Neuron (in vitro differentiated cells): ENCODE data around the gene NOS1AP.

ENCODE experiments used
- H2AFZ ChIP-seq: one replicate; pipeline ENCODE4 v1.6.1; 2013; ENCODE audit warnings: low read depth, mild to moderate bottlenecking, inconsistent platforms, low read length, moderate library complexity
- H3K27me3 ChIP-seq: one replicate; pipeline ENCODE4 v1.6.1; 2013; ENCODE audit warnings: low read length; ENCODE audit not compliant: insufficient read depth
- H3K36me3 ChIP-seq: one replicate; pipeline ENCODE4 v1.6.1; 2013; ENCODE audit warnings: low read length; ENCODE audit not compliant: insufficient read depth
- H3K4me1 ChIP-seq: one replicate; pipeline ENCODE4 v1.6.1; 2013; ENCODE audit warnings: low read length; ENCODE audit not compliant: insufficient read depth
- H3K4me3 ChIP-seq: 2 replicates; pipeline ENCODE4 v1.5.1; 2013; ENCODE audit warnings: mild to moderate bottlenecking, low read length, moderate library complexity
- H3K9me3 ChIP-seq: one replicate; pipeline ENCODE4 v1.6.1; 2013; ENCODE audit warnings: low read length

NOS1AP gene

DNA sequence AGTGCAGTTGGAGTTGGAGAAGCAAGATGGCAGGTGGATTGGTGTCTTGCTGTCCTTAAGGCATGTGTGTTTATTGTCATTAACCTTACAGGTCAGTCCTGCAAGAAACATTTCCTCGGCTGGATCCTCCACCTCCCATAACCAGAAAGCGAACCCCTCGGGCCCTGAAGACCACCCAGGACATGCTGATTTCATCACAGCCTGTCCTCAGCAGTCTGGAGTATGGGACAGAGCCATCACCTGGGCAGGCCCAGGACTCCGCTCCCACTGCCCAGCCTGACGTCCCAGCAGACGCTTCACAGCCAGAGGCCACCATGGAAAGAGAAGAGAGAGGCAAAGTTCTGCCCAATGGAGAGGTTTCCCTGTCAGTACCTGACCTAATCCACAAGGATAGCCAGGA lies 313.6 kb downstream of the NOS1AP start:
- Histone ChIP-seq H3K9me3 (no peaks in the 10 kb centered on the region), H3K4me3 (no peak overlapping the region), H3K27me3 (no peaks in the 10 kb centered on the region), H3K4me1 (peaks cover 27% of the 10 kb centered on the region), H3K36me3 (peaks cover 13% of the 10 kb centered on the region), H2AFZ (no peak overlapping the region)

DNA sequence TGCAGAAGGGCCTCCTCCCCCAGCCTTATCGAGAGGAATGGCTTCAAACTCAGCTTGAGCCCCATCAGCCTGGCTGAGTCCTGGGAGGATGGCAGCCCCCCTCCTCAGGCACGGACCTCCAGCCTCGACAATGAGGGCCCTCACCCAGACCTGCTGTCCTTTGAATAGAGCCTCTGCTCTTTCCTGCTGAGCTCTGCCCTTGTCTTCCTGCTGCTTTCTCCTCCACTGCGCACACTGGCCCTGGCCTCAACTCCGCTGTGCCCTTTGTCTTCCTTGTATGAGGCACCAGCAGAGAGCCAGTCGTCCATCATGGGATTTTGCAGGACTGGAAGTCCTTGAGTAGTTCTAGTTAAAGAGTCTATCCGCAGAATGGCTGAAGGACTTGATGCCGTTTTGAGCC lies 314.0 kb downstream of the NOS1AP start:
- Histone ChIP-seq H3K27me3 (no peaks in the 10 kb centered on the region), H3K4me3 (no peak overlapping the region), H3K36me3 (peaks cover 13% of the 10 kb centered on the region), H3K4me1 (peaks cover 29% of the 10 kb centered on the region), H3K9me3 (no peaks in the 10 kb centered on the region), H2AFZ (no peak overlapping the region)

- H3K4me1 ChIP-seq, result peaks cover 35% of the 10 kb centered on the region
- peaks cover 13% of the 10 kb centered on the region for H3K36me3 ChIP-seq
- no peaks in the 10 kb centered on the region for H3K9me3 ChIP-seq
- no peaks in the 10 kb centered on the region for H3K27me3 ChIP-seq
- no peak overlapping the region for H2AFZ ChIP-seq
- H3K4me3 ChIP-seq, result no peak overlapping the region
These were observed 314.6 kb downstream of the NOS1AP start for GRCh38 chr1:162384116-162384515.

GRCh38 chr1:162384601-162385279 lies 315.2 kb downstream of the NOS1AP start:
- Histone ChIP-seq H3K4me3 (no peak overlapping the region), H3K4me1 (peaks cover 39% of the 10 kb centered on the region), H3K9me3 (no peaks in the 10 kb centered on the region), H3K27me3 (no peaks in the 10 kb centered on the region), H2AFZ (no peak overlapping the region), H3K36me3 (peaks cover 13% of the 10 kb centered on the region)

DNA sequence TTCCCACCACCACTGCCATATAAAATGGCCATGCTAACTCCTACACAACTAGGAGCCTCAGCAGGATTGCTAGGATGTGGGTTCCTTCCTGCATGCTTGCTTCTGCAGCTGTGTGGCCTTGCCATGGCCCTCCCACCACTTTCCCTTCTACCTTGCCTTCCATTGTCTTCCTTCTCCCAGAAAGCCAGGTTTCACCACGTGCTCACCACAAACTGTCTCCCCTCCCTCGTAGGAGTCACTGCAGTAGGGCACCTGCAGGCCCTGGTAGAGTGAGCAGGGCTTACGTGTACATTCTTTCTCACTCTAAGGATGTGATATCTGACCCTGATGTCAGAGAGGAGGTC lies 315.8 kb downstream of the NOS1AP start:
- Histone ChIP-seq H3K27me3 (no peaks in the 10 kb centered on the region), H3K4me1 (peaks cover 39% of the 10 kb centered on the region), H3K36me3 (peaks cover 13% of the 10 kb centered on the region), H2AFZ (no peak overlapping the region), H3K4me3 (no peak overlapping the region), H3K9me3 (no peaks in the 10 kb centered on the region)

DNA sequence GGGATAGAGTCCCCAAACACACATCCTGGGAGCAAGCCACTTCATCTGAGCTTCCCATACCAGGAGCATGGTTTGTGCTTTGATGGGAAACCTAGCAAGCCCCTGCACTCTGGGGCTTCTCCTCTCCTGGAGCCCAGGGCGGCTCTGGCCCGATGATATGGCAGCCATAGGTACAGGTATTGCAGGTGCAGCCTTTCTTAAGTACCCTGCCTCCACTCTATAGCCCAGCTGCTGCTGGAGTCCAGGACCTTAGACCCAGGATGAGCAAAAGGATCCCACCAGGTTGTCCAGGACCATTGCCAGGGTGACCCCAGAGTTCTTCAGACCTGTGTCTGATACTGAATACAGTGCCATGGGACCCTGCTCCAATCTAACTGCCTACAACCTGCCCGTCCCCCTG lies 316.2 kb downstream of the NOS1AP start:
- Histone ChIP-seq H3K36me3 (peaks cover 13% of the 10 kb centered on the region), H3K4me1 (peaks cover 39% of the 10 kb centered on the region), H3K9me3 (no peaks in the 10 kb centered on the region), H3K27me3 (no peaks in the 10 kb centered on the region), H3K4me3 (no peak overlapping the region), H2AFZ (no peak overlapping the region)

- H3K27me3 ChIP-seq, result no peaks in the 10 kb centered on the region
- peaks cover 39% of the 10 kb centered on the region for H3K4me1 ChIP-seq
- H2AFZ ChIP-seq, result no peak overlapping the region
- peaks cover 13% of the 10 kb centered on the region for H3K36me3 ChIP-seq
- H3K4me3 ChIP-seq, result no peak overlapping the region
- H3K9me3 ChIP-seq, result no peaks in the 10 kb centered on the region
These were observed 317.1 kb downstream of the NOS1AP start for GRCh38 chr1:162386292-162387225.

DNA sequence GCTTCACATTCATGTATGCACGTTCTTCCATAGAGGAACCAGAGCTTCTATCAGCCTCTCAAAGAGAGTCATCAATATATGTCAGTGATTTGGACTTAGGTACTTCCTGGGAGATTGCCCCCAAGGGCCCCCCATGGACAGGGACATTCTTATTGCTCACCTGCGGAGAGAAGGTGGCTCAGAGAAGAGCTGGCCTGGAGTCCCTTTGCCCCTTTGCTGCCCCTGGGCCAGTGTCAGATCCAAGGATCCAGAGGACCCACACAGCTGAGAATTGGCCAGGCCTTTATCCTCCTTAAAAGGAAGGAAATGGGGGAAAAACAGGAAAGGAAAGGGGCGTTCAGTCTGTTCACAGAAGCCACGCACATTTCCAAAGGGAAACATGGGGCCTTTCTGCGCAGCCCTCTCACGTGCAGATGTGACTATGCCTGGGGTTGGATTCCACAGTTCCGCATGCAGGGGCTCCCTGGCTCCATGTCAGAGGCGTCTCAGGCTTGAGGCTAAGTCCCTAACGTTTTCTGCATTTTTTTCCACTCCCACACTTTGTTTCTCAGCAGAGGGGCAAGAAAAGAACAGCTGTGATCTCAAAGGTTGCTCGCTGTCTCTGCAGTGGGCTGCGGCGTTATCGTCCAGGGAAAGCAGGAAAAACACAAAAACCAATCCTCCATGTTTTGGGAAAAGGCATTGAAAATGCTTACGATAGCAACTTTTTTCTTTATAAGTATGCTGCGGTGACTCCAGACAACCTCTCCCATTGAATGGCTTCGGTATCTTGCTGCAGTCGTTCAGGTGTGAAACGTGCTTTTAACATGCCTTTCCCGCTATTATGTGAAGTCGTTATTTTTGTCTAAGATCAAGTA lies 318.0 kb downstream of the NOS1AP start:
- H2AFZ ChIP-seq, result no peak overlapping the region
- no peaks in the 10 kb centered on the region for H3K27me3 ChIP-seq
- H3K4me3 ChIP-seq, result no peak overlapping the region
- no peaks in the 10 kb centered on the region for H3K9me3 ChIP-seq
- peaks cover 40% of the 10 kb centered on the region for H3K4me1 ChIP-seq
- H3K36me3 ChIP-seq, result peaks cover 13% of the 10 kb centered on the region

DNA sequence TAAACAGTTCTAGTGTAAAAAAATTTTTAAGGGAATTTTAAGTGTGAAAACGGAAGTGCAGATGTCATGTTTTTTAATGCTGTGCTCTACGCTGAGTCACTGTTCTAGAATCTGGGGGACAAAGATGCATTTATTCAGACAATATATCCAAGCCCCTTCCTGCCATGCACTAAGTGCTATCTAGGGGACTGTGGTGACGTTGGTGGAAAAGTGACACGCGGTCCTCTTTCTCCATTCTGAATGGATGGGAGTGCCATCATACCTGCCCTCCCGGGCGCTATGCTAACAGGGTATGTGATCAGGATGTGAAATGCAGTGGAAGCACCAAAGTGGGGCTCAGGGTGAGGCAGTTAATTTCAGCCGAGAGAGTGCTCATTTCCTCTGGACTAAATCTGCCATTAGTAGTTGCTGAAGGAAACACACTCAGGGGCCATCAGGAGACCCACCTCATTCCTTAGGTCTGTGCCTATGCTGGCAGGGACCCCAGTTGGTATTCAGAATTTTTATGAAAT lies 318.6 kb downstream of the NOS1AP start:
- Histone ChIP-seq H3K4me3 (no peak overlapping the region), H3K9me3 (no peaks in the 10 kb centered on the region), H3K4me1 (peaks cover 40% of the 10 kb centered on the region), H3K36me3 (peaks cover 9% of the 10 kb centered on the region), H2AFZ (no peak overlapping the region), H3K27me3 (no peaks in the 10 kb centered on the region)

DNA sequence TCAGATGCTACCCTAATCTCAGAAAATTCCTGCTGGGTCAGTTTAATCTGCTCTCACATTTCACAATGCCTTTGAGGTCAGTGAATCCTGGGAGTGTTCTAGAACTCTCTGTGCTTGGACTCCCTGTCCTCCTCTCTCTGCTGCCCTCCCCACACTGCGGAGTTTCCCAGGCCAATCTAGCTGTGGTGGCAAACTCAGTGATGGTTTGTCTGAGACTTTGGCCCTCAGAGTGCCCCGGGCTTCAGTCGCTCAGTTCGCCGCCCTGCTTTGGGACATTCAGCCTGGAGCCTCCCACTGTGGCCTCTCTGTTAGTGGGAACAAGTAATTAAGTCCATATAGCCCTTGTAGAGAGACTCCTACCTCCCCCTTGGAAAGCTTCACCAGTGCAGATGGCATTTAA lies 319.1 kb downstream of the NOS1AP start:
- peaks cover 35% of the 10 kb centered on the region for H3K4me1 ChIP-seq
- H3K9me3 ChIP-seq, result no peaks in the 10 kb centered on the region
- H2AFZ ChIP-seq, result no peak overlapping the region
- H3K4me3 ChIP-seq, result no peak overlapping the region
- no peaks in the 10 kb centered on the region for H3K27me3 ChIP-seq
- peaks cover 4% of the 10 kb centered on the region for H3K36me3 ChIP-seq

- no peaks in the 10 kb centered on the region for H3K9me3 ChIP-seq
- peaks cover 30% of the 10 kb centered on the region for H3K4me1 ChIP-seq
- H3K27me3 ChIP-seq, result no peaks in the 10 kb centered on the region
- H3K36me3 ChIP-seq, result peaks cover 4% of the 10 kb centered on the region
- no peak overlapping the region for H3K4me3 ChIP-seq
- no peak overlapping the region for H2AFZ ChIP-seq
These were observed 319.7 kb downstream of the NOS1AP start for GRCh38 chr1:162389021-162389818.

DNA sequence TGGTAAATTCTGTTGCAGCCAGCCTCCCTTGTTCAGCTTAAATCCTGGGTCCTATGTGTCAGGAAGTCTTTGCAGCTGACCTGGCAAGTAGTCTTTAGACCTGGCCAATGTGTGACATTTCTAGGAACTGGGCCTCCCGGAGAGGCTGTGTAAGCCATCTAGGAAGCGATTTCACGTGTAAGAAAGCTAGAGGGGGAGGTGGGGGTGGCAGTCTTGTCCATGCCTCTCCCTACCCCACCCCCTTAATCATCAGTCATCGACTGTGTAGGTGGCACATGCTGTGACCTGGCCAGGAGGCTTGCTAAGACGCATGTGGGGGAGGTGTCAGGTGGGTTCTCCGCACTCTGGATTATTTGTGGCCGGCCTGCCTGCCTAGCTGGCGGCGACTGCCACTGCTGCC lies 320.5 kb downstream of the NOS1AP start:
- Histone ChIP-seq H3K4me1 (peaks cover 22% of the 10 kb centered on the region), H3K27me3 (no peaks in the 10 kb centered on the region), H3K9me3 (no peaks in the 10 kb centered on the region), H2AFZ (no peak overlapping the region), H3K4me3 (no peak overlapping the region), H3K36me3 (peaks cover 4% of the 10 kb centered on the region)
